HL-60/S4 (cell line): ENCODE data around the gene GLB1L2.

ENCODE experiments used
- in situ Hi-C: fragments of 300-500 bp; cut with MboI; formaldehyde crosslinking; loops from 2 replicates; pipeline ENCODE4 v1.14.3; 2022; ENCODE audit warnings: low sequenced_read_pairs

GLB1L2 gene

GRCh38 chr11:134401825-134402809 lies 70.3 kb downstream of the GLB1L2 start:
- in situ Hi-C loops: no loop called here

- in situ Hi-C loops: no loop called here
Observed at GRCh38 chr11:134402910-134403309, 71.1 kb downstream of the GLB1L2 start.

- in situ Hi-C loops: no loop called here
Observed at GRCh38 chr11:134404575-134405341, 73.0 kb downstream of the GLB1L2 start.

- in situ Hi-C loops: no loop called here
Observed at GRCh38 chr11:134405436-134405835, 73.6 kb downstream of the GLB1L2 start.

GRCh38 chr11:134405841-134406240 lies 74.1 kb downstream of the GLB1L2 start:
- in situ Hi-C loops: no loop called here

- in situ Hi-C loops: no loop called here
Observed at GRCh38 chr11:134406264-134407185, 74.7 kb downstream of the GLB1L2 start.

GRCh38 chr11:134407321-134407828 lies 75.6 kb downstream of the GLB1L2 start:
- in situ Hi-C loops: no loop called here

GRCh38 chr11:134407923-134408322 lies 76.1 kb downstream of the GLB1L2 start:
- in situ Hi-C loops: no loop called here

- in situ Hi-C loops: no loop called here
Observed at GRCh38 chr11:134409552-134410429, 78.0 kb downstream of the GLB1L2 start.

GRCh38 chr11:134410766-134411165 lies 79.0 kb downstream of the GLB1L2 start:
- in situ Hi-C loops: no loop called here

- in situ Hi-C loops: no loop called here
Observed at GRCh38 chr11:134412203-134413042, 80.6 kb downstream of the GLB1L2 start, which contains the start of gene B3GAT1. TSS of gene B3GAT1 (minus strand) at chr11:134412242. CDS start at chr11:134387659, 24,583 bp downstream.

GRCh38 chr11:134413043-134413825 lies 81.4 kb downstream of the GLB1L2 start:
- in situ Hi-C loops: no loop called here

- in situ Hi-C loops: no loop called here
Observed at GRCh38 chr11:134413826-134414731, 82.3 kb downstream of the GLB1L2 start.

GRCh38 chr11:134414766-134415765 lies 83.3 kb downstream of the GLB1L2 start:
- in situ Hi-C loops: no loop called here

- in situ Hi-C loops: no loop called here
Observed at GRCh38 chr11:134416726-134417125, 84.9 kb downstream of the GLB1L2 start.
